HepG2 (cell line): Measurements from ENCODE around the gene UBE2N. TPM values are rescaled to one million over a fixed set of nuclear protein-coding genes. Genes with fewer than 3 reads are reported as not detected.
"Not testable (repeated sequence)": the region's sequence is repeated elsewhere in the genome, so short reads cannot be mapped to it uniquely, and the experiment has no call there.

Experiments
- ATAC-seq: fragments of 200-7000 bp; cut with Tn5 transposase; 3 replicates; pipeline ENCODE4 v1.9.1; 2020; ENCODE audit warnings: mild to moderate bottlenecking, moderate library complexity
- BruUV-seq: library from RNA; stranded (reverse); fragments of 400-500 nt; replicated peaks from 2 replicates; lab custom pipeline; 2021; lab: Mats Ljungman, UMichigan
- CTCF ChIA-PET: fragments of 300-600 bp; formaldehyde crosslinking; extraction: SDS; loops from one replicate; lab custom pipeline; 2021; ENCODE audit warnings: low total read pairs, inconsistent platforms, low intra/inter-chr PET ratio; lab: Yijun Ruan, JAX
- POLR2A ChIA-PET: fragments of 350-600 bp; sonication (Branson Sonifier 250); formaldehyde crosslinking; loops from one replicate; lab custom pipeline; 2020; ENCODE audit warnings: antibody characterized with exemption, inconsistent platforms; lab: Yijun Ruan, JAX
- DNase-seq: peaks from one replicate; pipeline ENCODE4 v3.0.0-alpha.2; 2015; ENCODE audit warnings: low spot score
- FAIRE-seq: peaks from 3 replicates; lab custom pipeline; 2011; peaks lifted over from hg19 to GRCh38; lab: Jason Lieb, UNC
- H2AFZ ChIP-seq: one replicate; pipeline ENCODE4 v1.6.1; 2011; ENCODE audit warnings: low read length, inconsistent platforms
- H3K27ac ChIP-seq: fragments of 300-600 bp; 3 replicates; pipeline ENCODE4 v1.8.0; 2011; ENCODE audit warnings: mixed run types, mild to moderate bottlenecking, mixed read lengths, low read length, inconsistent platforms; ENCODE audit not compliant: insufficient read depth; ENCODE audit errors: extremely low read length
- H3K27me3 ChIP-seq, 2 experiments: fragments of 200-600 bp in 1 of 2; 2 replicates in 1 of 2; 3 replicates in 1 of 2; pipeline versions ENCODE4 v1.6.0 to v1.8.0; 2011; ENCODE audit warnings: low read length in 2 of 2, mild to moderate bottlenecking in 2 of 2, moderate library complexity in 2 of 2, inconsistent platforms in 1 of 2; ENCODE audit not compliant: insufficient read depth in 2 of 2, control insufficient read depth in 1 of 2
- H3K36me3 ChIP-seq, 2 experiments: fragments of 200-600 bp in 1 of 2; replicated peaks in 1 of 2; 2 replicates in 1 of 2; 3 replicates in 1 of 2; pipeline versions ENCODE4 v1.5.1 to v1.8.0; 2011; ENCODE audit warnings: low read length in 2 of 2, inconsistent platforms in 1 of 2; ENCODE audit not compliant: insufficient read depth in 2 of 2, control insufficient read depth in 1 of 2
- H3K4me1 ChIP-seq: 2 replicates; pipeline ENCODE4 v1.5.1; 2012; ENCODE audit warnings: low read length, inconsistent platforms; ENCODE audit not compliant: insufficient read depth
- H3K4me2 ChIP-seq: 2 replicates; pipeline ENCODE4 v1.6.0; 2011; ENCODE audit warnings: low read depth, low read length, inconsistent platforms
- H3K4me3 ChIP-seq, 3 experiments: fragments of 200-600 bp in 1 of 3; sonication (generic), shearing (Covaris generic) in 1 of 3; replicated peaks in 1 of 3; 2 replicates each; pipeline ENCODE4 v1.5.1; 2011 to 2016; ENCODE audit warnings: low read length in 3 of 3, inconsistent platforms in 2 of 3, low read depth in 2 of 3, mild to moderate bottlenecking in 2 of 3, control low read depth in 1 of 3, mixed read lengths in 1 of 3; ENCODE audit not compliant: insufficient read depth in 1 of 3
- H3K79me2 ChIP-seq: one replicate; pipeline ENCODE4 v1.6.1; 2011; ENCODE audit warnings: low read length, inconsistent platforms; ENCODE audit not compliant: insufficient read depth
- H3K9ac ChIP-seq: 2 replicates; pipeline ENCODE4 v1.6.0; 2011; ENCODE audit warnings: mild to moderate bottlenecking, low read depth, low read length, inconsistent platforms; ENCODE audit not compliant: insufficient read depth
- H3K9me3 ChIP-seq: 2 replicates; pipeline ENCODE4 v1.5.1; 2012; ENCODE audit warnings: mild to moderate bottlenecking, low read length
- H4K20me1 ChIP-seq: 2 replicates; pipeline ENCODE4 v1.6.0; 2011; ENCODE audit warnings: inconsistent platforms, mild to moderate bottlenecking, low read length, moderate library complexity; ENCODE audit not compliant: insufficient read depth
- PAX8 ChIP-seq: sonication (generic); formaldehyde crosslinking; IDR thresholded peaks from 2 replicates; pipeline ENCODE4 v1.8.0; 2022; ENCODE audit warnings: mild to moderate bottlenecking, missing genetic modification reagents, borderline replicate concordance
- TCF12 ChIP-seq, 2 experiments: fragments of 450-650 bp in 1 of 2; sonication (generic) in 1 of 2; formaldehyde crosslinking in 1 of 2; IDR thresholded peaks; 2 replicates each; pipeline versions ENCODE4 v1.6.1 to v1.8.0; 2017 to 2022; ENCODE audit warnings: antibody characterized with exemption in 1 of 2, mild to moderate bottlenecking in 1 of 2, missing genetic modification reagents in 1 of 2, moderate library complexity in 1 of 2
- ZNF292 ChIP-seq: sonication (generic); formaldehyde crosslinking; IDR thresholded peaks from 2 replicates; pipeline ENCODE4 v1.8.1; 2022; ENCODE audit warnings: mild to moderate bottlenecking, low read depth, missing genetic modification reagents, borderline replicate concordance
- ZNF614 ChIP-seq: IDR thresholded peaks from 2 replicates; pipeline ENCODE4 v1.6.1; 2018; ENCODE audit warnings: missing biosample characterization, missing genetic modification reagents, inconsistent platforms, borderline replicate concordance
- ZNF670 ChIP-seq: sonication (generic); formaldehyde crosslinking; IDR thresholded peaks from 2 replicates; pipeline ENCODE4 v1.8.0; 2022; ENCODE audit warnings: mild to moderate bottlenecking, missing genetic modification reagents, borderline replicate concordance
- ZNF691 ChIP-seq: sonication (generic); formaldehyde crosslinking; IDR thresholded peaks from 2 replicates; pipeline ENCODE4 v1.4.0; 2020; ENCODE audit warnings: missing genetic modification reagents, low read depth, mild to moderate bottlenecking, borderline replicate concordance
- WGBS: methylation state at CpG from one replicate; pipeline ENCODE4 v1.1.6; 2017; ENCODE audit warnings: low lambda C conversion rate; 5-methylcytosine and 5-hydroxymethylcytosine counted together
- in situ Hi-C: cut with HindIII; loops from 2 replicates; pipeline ENCODE4 v1.10.0; 2017; ENCODE audit warnings: low pct_unique_long_range_greater_than_20kb; ENCODE audit not compliant: extremely low pct_ligation_motif_present
- intact Hi-C: fragments of 100-400 bp; cut with micrococcal nuclease; formaldehyde crosslinking; loops from one replicate; pipeline ENCODE4 v1.10.0; 2022; ENCODE audit not compliant: unreplicated experiment
- polyA plus RNA-seq, 8 experiments: library from polyadenylated mRNA; depleted of rRNA in 3 of 8; stranded (reverse) in 7 of 8; unstranded in 1 of 8; fragments of >200 nt; fragmentation: Illumina TruSeq in 4 of 8; extraction: Trizol in 4 of 8; gene quantifications; 2 replicates each; pipeline versions ENCODE4 v1.2.1 to v1.2.3, GENCODE V29; 2011 to 2016; ENCODE audit warnings: low read depth in 4 of 8, missing spikeins in 1 of 8, mixed read lengths in 1 of 8; ENCODE audit not compliant: insufficient read depth in 1 of 8
- total RNA-seq, 5 experiments: library from RNA; depleted of rRNA; stranded (reverse); fragments of >200 nt; fragmentation: Illumina TruSeq; extraction: Trizol; gene quantifications; 2 replicates each; pipeline ENCODE4 v1.2.3, GENCODE V29; 2016; ENCODE audit warnings: low read depth in 1 of 5
- TF ChIP-seq, protein P1 (sequence below): sonication (generic); formaldehyde crosslinking; IDR thresholded peaks from 2 replicates; pipeline ENCODE4 v1.4.0; 2020; ENCODE audit warnings: missing genetic modification reagents, mild to moderate bottlenecking, borderline replicate concordance

UBE2N gene
- total and polyA plus RNA-seq, 2 of the 13 experiments (the other 11 are each of a cell fraction or from before 2014, with no cell fraction given), result 188 to 197 TPM

GRCh38 chr12:93415723-93416464 lies 25.9 kb downstream of the UBE2N start (continued):
- TF ChIP-seq, protein P1, sequence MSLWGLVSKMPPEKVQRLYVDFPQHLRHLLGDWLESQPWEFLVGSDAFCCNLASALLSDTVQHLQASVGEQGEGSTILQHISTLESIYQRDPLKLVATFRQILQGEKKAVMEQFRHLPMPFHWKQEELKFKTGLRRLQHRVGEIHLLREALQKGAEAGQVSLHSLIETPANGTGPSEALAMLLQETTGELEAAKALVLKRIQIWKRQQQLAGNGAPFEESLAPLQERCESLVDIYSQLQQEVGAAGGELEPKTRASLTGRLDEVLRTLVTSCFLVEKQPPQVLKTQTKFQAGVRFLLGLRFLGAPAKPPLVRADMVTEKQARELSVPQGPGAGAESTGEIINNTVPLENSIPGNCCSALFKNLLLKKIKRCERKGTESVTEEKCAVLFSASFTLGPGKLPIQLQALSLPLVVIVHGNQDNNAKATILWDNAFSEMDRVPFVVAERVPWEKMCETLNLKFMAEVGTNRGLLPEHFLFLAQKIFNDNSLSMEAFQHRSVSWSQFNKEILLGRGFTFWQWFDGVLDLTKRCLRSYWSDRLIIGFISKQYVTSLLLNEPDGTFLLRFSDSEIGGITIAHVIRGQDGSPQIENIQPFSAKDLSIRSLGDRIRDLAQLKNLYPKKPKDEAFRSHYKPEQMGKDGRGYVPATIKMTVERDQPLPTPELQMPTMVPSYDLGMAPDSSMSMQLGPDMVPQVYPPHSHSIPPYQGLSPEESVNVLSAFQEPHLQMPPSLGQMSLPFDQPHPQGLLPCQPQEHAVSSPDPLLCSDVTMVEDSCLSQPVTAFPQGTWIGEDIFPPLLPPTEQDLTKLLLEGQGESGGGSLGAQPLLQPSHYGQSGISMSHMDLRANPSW (CRISPR knock-in tag), result no peak

DNA sequence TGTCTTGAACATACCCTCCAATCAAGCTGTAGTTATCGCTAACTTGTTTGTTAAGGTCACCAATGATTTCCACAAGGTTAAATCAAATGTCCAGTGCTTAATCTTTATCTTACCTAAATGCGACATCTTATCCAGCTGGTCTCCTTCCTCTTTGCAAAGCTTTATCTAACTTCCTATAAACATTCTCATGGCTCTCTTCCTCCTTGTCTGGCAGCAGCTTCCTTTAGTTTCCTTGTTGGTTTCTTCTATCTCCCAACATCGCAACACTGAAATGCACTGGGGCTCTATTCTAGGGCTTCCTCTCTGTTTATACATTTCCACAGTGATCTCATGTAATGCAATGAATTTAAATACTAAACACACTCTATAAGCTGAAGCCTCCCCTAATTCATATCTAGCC lies 28.7 kb downstream of the UBE2N start:
- BruUV-seq, result no TSS peak
- H2AFZ ChIP-seq, result no peak overlapping the region
- H3K79me2 ChIP-seq, result peaks cover 77% of the 10 kb centered on the region
- FAIRE-seq, result no peak
- peaks cover 53% of the 10 kb centered on the region for H4K20me1 ChIP-seq
- DNase-seq, result no peak
- H3K36me3 ChIP-seq, result peaks cover 3 to 26% of the 10 kb centered on the region in 2 experiments
- 77% methylated on average over 3 of the region's 3 CpGs for WGBS
- intact Hi-C loops, result no loop called here
- H3K27me3 ChIP-seq, result no peaks in the 10 kb centered on the region
- ATAC-seq, result no peak
- TF ChIP-seq ZNF670 (CRISPR knock-in tag), result no peak
- TF ChIP-seq ZNF691, result no peak
- no peak for TF ChIP-seq ZNF292
- TF ChIP-seq TCF12 (IDR thresholded peaks at IDR 0.05), result no peak
- TF ChIP-seq TCF12 (CRISPR knock-in tag; IDR thresholded peaks at IDR 0.05), result no peak
- no peak for TF ChIP-seq ZNF614 (CRISPR knock-in tag)
- TF ChIP-seq PAX8 (CRISPR knock-in tag), result no peak
- TF ChIP-seq, all 625 proteins: peak for 0
- no peaks in the 10 kb centered on the region for H3K9me3 ChIP-seq
- in situ Hi-C loops, result loop anchor here (10.0 kb wide), 1 partner anchor 628 kb away; no protein-coding TSS in a partner anchor
- no peak overlapping the region for H3K4me3 ChIP-seq
- no peak overlapping the region for H3K4me2 ChIP-seq
- ChIA-PET POLR2A (no interaction called here), CTCF (no interaction called here)
- peaks cover 26% of the 10 kb centered on the region for H3K4me1 ChIP-seq
- H3K27ac ChIP-seq, result no peak overlapping the region
- H3K9ac ChIP-seq, result no peak overlapping the region

DNA sequence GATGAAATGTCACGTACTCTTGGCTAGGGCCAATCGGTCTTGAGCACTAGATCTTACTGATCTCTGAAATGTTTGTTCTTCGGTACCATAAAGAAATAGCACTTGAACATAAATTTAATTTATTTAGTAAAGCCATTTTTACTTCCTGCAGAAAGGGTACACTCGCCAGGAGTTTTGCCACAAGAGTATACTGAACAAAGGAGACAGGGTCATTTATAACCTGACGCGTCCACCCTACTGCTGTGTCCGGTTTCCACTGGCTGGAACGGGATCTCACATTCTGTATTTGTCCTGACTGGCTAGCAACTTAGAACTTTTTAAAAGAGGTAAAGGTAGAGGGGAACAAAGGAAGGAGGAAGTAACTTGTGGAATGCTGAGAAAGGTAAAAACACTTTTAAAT lies 29.4 kb downstream of the UBE2N start:
- H3K4me3 ChIP-seq, H2AFZ ChIP-seq, BruUV-seq, CTCF ChIA-PET, ATAC-seq, intact Hi-C loops, H3K9me3 ChIP-seq, POLR2A ChIA-PET, FAIRE-seq, DNase-seq, H3K9ac ChIP-seq, H3K4me2 ChIP-seq, H3K27me3 ChIP-seq, H3K27ac ChIP-seq: not testable (repeated sequence)
- peaks cover 3 to 28% of the 10 kb centered on the region in 2 experiments for H3K36me3 ChIP-seq
- peaks cover 21% of the 10 kb centered on the region; the same call in 1 of the 2 replicates for H3K4me1 ChIP-seq
- in situ Hi-C loops, result loop anchor here (10.0 kb wide), 1 partner anchor 628 kb away; no protein-coding TSS in a partner anchor
- 97% methylated on average over 8 of the region's 8 CpGs for WGBS
- H3K79me2 ChIP-seq, result peaks cover 70% of the 10 kb centered on the region
- peaks cover 46% of the 10 kb centered on the region for H4K20me1 ChIP-seq
